D341Med (cell line): Measurements from ENCODE around the gene MPDU1.
"Not testable (repeated sequence)": the region's sequence is repeated elsewhere in the genome, so short reads cannot be mapped to it uniquely, and the experiment has no call there.

Source experiments
- DNase-seq: peaks from one replicate; pipeline ENCODE4 v3.0.0; 2012; ENCODE audit warnings: low spot score

Gene MPDU1

GRCh38 chr17:7614425-7615264, 31.0 kb downstream of the MPDU1 start, which contains the start of gene FXR2:
TSS of gene FXR2 (minus strand) at chr17:7614897. CDS start at chr17:7614532, 365 bp downstream.
- DNase-seq, result peak; percentile 95

DNA sequence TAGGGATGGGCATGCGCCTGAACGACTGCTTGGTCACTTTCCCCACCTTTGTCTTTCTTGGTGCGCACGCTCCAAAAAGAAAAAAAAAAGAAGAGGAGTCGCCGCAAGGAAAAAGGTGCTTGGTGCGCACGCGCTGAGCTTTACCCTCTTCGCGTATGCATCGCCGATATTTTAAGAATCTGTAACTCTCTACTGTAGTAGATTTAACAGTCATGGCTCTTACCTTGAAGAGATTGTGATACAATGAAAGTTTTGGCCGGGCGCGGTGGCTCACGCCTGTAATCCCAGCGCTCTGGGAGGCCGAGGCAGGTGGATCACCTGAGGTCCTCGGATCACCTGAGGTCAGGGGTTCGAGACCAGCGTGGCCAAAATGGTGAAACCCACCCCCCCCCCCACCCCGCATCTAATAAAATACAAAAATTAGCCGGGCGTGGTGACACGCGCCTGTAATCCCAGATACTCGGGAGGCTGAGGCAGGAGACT, 31.7 kb downstream of the MPDU1 start:
- DNase-seq, result no peak

DNA sequence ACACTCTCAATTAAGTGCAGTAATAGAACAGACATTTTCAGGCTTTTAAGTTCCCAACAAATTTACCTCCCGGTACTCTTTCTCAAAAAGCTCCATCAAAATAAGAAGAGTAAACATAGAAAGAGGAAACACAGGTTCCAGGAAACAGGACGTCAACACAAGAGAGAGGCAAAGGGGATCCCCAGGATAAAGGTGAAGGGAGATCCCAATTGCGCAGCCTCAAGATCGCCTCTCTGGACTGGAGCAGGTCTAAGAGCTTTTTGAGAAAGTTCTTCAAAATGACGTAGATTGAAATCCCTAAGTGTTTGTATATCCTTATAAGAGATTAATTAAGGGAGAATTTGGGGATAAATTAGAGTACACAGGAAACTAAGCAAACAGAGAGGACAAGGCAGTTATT, 35.0 kb downstream of the MPDU1 start:
- DNase-seq, result no peak

DNA sequence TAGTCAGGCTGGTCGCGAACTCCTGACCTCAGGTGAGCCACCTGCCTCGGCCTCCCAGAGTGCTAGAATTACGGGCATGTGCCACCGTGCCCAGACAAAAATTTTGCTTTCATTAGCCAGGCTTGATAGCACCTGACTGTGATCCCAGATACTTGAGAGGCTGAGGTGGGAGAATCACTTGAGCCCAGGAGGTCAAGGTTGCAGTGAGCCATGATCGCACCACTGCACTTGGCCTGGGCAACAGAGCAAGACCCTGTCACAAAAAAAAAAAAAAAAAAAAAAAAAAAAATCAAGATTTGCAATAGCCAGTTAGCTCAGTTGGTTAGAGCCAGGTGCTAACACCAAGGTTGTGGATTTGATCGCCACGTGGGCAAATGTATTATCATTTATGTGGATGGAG, 37.2 kb downstream of the MPDU1 start:
- no peak for DNase-seq

GRCh38 chr17:7623661-7624060, 40.0 kb downstream of the MPDU1 start:
- no peak for DNase-seq

DNA sequence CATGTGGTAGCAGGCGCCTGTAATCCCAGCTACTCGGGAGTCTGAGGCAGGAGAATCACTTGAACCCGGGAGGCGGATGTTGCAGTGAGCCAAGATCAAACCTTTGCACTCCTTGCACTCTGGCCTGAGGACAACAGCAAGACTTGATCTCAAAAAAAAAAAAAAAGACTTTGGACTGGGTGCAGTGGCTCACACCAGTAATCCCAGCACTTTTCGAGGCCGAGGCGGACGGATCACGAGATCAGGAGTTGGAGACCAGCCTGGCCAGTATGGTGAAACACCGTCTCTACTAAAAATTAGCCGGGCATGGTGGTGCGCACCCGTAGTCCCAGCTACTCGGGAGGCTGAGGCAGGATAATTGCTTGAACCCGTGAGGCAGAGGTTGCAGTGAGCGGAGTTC, 42.1 kb downstream of the MPDU1 start:
- DNase-seq, result not testable (repeated sequence)

DNA sequence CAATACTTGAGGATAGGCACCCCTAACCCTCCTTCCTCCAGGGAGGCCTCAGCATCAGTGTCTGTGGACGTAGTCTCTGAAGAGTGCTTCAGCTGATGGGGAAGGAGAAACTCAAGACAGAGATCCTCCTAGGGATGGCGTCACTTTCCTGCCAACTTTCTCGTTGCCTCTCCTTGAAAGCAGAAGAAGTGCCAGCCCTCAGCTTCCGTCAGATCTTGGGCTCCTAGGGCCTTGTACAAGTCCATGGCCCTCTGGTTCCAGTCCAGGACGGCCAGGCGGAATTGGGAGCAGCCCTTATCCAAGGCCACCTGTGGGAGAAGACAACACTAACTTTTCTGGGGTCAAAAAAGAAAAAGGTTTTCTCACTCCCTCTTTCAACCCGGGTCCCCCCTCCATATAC, 42.7 kb downstream of the MPDU1 start:
- DNase-seq, result no peak

GRCh38 chr17:7626956-7627249, 43.3 kb downstream of the MPDU1 start:
- peak; percentile 41 for DNase-seq

GRCh38 chr17:7627250-7628121, 43.8 kb downstream of the MPDU1 start, which contains the start of gene SAT2:
TSS of gene SAT2 (minus strand) at chr17:7627821. CDS start at chr17:7627635, 186 bp downstream.
- peak; percentile 93 for DNase-seq

DNA sequence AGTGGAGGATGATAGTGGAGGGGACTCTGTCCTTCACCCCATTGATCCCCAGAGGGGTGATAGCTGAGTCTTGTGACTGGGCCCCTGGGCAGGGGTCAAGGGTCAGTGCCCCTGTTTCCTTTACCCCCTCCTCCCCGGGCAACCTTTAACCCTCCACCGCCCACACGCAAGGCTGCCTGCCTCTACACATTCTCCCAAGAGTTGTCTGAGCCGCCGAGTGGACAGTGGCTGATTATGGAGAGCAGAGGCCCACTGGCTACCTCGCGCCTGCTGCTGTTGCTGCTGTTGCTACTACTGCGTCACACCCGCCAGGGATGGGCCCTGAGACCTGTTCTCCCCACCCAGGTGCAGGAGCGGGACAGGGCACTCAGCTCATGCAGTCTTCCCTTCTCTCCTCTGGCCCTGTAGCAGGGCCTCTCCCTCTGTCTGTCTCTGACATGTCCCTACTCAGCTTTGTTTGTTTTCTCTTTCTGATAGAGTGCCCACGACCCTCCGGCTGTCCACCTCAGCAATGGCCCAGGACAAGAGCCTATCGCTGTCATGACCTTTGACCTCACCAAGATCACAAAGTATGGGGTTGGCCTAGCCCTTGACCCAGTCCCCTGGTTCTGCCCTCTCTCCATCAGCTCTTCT, 46.4 kb downstream of the MPDU1 start, which contains the start of gene SHBG:
Gene SHBG (plus strand): TSS at position 197 of the 633 bp plus-strand sequence. CDS start 38 bp downstream, at position 235.
- DNase-seq, result no peak

- no peak for DNase-seq
Observed at GRCh38 chr17:7631398-7632380, 48.0 kb downstream of the MPDU1 start.

DNA sequence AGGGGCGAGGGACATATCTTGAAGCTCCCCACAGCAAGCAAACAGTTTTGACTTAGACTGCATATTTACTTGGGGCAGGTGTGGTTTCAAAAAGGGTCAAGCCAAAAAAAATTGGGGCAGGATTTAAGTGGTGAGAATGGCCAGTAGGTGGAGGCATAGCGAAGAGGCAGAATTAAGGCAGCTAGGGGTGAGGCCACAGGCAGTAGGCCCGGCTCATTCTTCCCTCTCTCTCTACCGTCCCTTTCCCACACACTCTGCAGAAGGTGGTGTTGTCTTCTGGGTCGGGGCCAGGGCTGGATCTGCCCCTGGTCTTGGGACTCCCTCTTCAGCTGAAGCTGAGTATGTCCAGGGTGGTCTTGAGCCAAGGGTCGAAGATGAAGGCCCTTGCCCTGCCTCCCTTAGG, 48.8 kb downstream of the MPDU1 start:
- peak; percentile 62 for DNase-seq

DNA sequence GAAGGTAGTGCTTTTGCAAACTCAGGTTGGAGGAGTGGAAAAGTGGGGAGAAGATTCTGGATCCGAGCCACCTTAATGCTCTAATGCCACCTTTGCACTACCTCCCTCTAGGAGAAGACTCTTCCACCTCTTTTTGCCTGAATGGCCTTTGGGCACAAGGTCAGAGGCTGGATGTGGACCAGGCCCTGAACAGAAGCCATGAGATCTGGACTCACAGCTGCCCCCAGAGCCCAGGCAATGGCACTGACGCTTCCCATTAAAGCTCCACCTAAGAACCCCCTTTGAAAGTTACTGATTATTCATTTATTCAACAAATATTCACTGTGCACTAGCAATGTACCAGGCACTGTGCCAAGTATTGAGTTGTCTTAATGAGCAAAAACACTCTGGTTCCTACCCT, 49.4 kb downstream of the MPDU1 start:
- DNase-seq, result no peak

DNA sequence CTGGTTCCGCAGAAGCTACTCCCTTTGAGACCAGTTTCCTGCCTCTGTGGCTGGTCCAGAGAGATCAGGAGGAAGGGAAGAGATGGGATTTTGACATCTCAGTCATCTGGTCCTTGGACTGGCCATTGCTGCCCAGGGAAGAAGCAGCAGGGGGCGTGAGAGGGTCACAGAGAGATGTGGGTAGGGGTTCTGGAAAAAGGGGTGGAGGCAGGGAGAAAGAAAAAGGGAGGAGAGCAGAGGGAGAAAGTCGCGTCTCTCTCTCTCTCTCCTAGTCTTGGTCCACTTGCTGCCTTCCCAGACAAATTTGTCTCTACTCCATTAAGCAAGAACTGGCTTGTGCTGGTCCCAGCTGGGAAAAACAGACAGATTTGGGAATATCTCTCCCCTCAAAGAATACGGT, 50.7 kb downstream of the MPDU1 start:
- peak; percentile 77 for DNase-seq

DNA sequence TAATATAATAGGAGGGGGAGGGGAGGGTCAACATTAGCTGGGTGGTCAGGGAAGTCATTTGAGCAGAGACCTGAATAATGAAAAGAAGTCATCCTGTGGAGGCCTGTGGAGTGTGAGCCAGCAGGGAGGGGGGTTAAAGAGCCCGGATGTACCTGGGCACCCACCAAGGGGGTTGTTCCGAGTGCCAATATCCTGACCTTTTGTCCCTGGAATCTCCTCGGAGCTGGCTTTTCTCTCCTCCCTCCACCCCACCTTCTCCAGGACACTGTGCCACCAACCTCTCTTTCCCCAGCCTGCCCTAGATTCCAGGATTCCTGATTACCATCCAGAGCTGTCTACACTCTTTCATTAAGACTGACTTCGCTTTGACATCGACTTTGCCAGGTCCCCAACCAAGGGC, 52.5 kb downstream of the MPDU1 start:
- no peak for DNase-seq
